Measurements from ENCODE around the gene ASS1. TPM values are rescaled to one million over a fixed set of nuclear protein-coding genes. Genes with fewer than 3 reads are reported as not detected.

Gene ASS1
- polyA plus RNA-seq, 12 donors, result 37.6 to 134 (median 49.1) TPM; not detected in 1

DNA sequence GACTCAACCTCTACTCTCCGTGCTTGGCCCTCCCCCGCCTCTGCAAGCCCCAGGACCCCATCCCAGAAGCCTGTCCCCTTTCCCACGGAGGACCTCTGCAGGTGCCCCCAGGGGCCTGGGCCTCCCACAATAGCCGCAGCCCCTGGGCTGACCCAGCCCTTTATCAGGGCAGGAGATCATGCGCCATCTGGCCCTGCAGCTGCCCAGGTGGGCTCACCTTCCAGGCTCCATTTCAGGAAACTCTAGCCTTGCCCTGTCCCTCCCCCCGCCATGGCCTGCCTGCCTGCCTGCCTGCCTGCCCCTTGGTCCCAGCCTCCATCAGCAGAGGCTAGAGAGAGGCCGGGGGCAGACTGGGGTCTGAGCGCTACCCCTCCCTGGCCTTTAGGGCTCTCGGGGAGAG is 48.7 kb downstream of the ASS1 start:
- no peak for DNase-seq

DNA sequence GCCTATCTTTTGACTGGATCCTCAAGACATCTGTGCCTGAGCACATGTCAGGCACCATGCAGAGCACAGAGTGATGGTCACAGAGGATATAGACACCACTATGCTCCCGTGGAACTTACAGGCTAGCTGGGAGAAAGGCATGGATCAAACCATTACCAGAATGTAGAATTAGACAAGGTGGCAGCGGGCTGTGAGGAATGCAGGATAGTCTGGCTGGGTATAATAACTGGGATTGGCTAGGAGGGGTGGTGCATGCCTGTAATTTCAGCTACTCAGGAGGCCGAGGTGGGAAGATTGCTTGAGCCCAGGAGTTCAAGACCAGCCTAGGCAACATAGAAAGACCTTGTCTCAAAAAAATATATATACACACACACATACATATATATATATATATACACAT is 50.3 kb downstream of the ASS1 start:
- no peak for DNase-seq

DNA sequence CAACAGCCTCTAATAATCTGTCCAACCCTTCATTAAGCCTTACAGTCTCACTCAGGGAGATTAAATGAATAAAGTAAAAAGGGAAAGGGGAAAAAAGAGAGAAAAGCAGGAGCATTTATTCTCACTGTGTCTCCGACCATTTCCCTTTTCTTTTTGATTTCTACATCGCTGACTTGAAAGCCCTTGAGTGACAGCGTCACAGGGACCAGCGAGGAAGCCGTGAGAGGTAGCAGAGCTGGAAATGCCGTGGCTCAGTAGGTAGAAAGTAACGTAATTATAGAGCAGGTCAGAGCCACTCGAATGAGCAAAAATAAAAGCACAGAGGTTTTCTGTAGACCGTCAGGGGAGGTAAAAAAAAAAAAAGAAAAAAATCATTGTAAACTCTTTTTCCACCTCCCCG is 52.4 kb downstream of the ASS1 start:
- no peak for DNase-seq

DNA sequence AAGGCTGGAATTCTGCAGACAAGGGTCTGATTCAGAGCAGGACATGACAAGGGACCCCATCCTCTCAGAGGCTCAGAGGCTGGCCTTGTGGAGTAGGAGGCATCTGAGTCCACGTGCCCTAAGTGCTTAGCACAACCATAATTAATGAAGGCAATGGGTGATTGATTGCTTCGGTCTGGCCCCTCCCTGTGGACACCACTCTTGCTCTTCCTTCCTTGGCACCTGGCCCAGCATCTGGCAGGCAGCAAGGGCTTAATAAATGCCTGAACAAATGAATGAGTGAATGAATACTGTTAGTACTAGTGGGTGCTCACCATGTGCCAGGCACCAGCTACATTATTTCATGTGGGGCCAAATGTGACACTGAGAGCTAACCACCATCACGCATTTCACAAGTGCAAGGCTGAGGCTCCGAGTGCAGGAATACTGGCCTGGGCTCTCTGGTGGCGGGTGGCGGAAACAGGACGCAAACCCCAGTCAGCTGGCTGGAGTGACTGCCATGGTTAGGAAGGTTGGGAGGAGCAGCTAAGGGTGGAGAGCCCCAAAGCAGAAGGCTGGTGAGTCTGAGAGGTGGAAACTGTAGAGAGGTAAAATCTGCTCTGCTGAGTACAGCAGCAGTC is 53.6 kb downstream of the ASS1 start:
- no peak for DNase-seq

DNA sequence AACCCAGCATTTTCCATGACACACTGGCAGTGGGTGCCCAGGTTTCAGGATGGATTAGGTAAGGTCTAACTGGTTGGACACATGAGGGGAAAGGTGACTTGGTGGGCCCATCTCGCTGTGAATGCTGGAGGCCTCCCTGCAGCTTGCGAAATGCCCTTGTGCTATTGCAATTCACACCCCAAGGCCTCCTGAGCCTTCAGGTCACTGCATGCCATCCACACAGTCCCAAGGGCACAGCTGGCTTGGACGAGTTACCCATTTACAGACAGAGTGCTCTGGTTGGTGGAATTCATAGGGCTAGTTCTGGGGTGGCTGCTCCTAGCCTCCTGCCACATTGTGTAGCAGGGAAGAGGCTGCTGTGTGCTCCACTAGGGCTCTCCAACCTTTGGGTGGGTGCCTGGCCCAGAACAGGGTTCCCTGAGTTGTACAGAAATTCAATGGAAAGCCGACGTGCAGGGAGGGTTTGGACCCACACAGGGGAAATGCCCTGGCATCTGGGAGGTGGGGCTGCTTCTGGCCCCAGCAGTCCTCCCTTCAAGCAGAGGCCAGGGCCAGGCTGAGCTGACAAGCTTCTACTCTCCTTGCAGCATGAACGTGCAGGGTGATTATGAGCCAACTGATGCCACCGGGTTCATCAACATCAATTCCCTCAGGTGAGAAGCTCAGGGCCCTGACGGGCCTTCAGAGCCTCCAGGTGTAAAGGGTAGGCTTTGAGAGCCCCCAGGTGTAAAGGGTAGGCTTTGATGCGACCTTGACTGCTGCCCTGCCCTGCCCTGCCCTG is 54.3 kb downstream of the ASS1 start:
- no peak for DNase-seq

DNA sequence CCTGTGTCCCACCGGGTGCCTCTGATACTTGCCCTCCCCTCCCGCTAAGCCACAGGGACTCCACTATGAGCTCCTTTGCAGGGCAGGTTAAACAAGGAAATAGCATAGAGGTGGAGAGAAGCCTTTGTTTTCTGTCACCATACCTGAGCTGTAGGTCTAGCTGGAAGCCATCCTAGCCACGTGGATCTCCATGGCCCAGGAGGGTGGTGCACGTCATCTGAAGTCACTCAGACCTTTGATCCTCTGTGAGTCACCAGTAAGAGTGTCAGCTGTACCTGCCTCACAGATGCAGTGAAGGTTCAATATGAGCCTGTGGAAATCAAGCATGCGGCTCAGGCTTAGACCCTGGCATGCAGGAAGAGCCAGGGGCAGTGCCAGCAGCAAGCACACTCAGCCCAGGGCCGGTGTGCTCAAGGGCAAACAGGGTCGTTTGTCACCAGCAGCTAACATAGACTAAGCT is 55.1 kb downstream of the ASS1 start:
- no peak for DNase-seq

DNA sequence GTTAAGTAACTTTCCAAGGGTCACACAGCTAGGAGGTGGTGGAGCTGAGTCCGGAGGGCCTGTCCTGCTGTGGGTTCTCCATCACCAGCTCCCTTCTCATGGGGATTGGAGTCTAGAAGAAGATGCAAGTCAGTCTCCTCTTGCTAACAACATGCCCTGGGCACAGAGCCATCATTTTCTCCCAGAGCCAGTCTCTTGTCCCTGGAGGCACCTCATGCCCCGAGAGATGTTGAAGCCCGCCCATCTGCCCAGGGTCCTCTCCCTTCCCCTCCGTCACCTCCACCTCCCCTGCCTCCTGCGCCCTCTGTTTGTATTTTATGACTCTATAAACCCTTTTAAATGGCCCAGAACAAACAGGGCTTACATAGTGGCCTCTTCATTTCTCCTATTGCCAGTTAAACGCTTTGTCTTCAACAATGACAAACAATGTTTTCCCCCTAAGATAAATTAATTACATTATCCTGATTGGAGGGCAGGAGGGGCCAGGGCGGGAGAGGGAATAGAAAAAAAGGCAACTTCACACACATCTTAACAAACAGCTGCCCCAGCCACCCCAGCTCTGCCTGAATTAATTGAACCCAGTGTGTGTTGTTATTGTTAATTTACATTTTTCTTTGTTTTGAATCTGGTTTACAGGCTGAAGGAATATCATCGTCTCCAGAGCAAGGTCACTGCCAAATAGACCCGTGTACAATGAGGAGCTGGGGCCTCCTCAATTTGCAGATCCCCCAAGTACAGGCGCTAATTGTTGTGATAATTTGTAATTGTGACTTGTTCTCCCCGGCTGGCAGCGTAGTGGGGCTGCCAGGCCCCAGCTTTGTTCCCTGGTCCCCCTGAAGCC is 55.8 kb downstream of the ASS1 start:
- no peak for DNase-seq

DNA sequence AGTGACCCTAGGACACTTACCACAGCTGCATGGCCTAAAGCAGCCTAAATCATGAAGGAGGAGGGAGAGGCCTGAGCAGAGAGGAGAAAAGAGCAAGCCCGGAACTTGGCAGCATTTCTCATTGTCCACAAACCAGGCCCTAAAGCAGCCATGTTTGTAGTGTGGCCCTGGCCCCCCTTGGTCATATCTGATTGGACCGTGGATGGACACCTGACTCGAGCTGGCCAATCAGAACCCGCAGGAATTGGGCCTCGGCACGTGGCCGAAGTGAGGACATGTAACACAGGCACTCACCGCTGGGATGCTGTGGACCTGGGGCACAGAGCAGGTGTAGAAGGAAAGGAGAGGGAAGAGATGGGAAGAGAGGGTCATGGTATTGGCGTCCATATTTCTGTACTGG is 56.9 kb downstream of the ASS1 start:
- DNase-seq, result no peak

DNA sequence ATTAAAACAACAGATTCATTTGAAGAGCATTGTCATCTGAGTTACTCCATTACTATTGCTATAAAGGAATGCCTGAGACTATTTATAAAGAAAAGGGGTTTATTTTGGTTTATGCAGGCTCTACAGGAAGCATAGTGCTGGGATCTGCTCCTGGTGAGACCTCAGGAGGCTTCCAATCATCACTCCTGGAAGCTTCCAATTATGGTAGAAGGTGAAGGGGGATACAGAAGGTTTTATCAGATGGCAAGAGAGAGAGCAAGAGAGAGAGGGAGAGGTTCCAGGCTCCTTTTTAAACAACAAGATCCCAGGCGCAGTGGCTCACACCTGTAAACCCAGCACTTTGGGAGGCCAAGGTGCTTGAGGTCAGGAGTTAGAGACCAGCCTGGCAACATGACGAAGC is 63.5 kb downstream of the ASS1 start:
- no peak for DNase-seq

DNA sequence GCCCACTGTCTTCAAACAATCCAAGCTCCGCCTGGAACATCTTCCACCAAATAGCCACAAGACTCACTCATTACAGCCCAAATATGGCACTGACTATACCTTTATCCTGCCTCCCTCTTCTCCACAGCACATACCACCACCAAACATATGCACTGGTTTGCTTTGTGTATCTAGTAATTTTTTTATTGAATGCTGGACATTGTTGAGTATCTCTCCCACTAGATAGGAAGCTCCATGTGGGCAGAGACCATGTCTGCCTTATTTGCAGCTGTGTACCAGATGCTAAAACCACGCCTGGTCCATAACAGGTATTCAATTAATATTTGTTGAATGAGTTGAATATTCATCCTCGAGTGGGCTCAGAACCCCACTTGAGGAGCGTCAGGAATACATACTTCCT is 67.4 kb downstream of the ASS1 start:
- no peak for DNase-seq

DNA sequence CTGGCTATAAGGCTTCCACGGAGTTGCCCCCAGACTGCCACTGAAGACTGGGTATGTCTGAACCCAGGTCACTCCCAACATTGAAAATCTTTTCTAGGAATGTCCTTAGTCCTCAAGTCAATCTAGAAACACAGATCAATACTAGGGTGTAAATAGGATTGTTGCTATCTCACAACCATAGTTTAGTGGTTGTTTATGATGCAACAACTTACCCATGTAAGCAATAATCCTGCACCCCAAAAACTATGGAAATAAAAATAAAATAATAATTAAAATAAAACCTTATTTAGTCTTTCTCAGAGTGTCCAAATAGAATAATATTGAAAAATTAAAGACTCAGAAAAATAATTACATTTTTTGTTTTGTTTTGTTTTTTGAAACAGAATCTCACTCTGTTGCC is 68.3 kb downstream of the ASS1 start:
- no peak for DNase-seq

DNA sequence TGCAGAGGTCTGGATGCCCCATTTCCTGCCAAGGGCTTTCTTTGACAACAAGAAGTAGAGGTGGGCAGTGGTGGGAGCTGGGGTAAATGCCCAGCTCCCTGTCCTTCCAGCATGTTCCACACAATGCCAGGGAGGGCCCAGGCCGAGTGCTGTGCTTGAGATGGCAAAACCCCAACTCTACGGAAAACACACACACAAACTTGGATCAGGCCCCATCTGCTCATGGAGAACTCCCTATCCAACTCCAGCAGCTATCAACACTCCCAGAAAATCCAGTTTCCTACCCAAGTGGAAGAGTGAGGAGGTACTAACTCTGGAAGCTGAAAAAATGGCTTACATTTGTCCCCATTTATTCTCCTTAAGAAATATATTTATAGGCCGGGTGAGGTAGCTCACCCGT is 73.5 kb downstream of the ASS1 start:
- no peak for DNase-seq

DNA sequence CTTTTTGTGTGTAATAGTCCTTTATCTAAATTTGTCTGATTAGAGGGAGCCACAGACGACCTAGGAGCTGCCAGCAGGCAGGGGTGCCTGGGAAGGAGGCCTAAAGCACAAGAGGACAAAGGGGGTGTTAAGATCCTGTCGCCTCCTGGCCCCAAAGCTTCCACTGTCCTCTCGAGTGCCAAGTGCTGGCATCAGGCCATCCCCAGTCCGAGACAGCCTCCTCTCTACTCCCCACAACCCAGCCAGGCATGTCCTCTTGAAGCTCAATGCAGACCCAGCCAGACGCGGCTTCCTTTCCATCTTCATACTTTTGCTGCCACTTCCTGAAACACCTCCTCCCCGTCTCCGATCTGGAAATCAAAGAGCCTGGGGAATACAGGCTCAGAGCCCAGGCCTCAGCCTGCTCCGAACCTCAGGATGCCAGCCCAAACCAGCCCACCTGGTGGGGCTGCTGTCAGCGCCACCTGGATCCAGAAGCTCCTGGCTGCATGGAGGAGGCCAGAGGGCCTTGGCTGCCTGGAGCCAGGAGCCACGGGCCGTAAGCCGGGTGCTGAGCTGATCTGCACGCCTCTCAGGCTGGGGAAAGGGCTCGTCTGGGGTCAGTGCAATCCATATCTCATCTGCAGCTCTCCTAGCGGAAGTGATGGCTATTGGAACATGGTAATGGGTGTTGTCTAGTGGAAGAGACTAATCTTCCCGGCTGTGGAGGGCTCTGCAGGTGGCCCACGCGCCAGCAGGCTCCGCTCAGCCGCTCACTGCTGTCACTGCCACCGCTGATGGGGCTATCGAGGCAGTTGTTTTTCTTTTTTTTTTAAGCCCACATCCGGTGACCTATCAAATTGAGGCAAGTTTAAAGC is 74.4 kb downstream of the ASS1 start:
- no peak for DNase-seq

DNA sequence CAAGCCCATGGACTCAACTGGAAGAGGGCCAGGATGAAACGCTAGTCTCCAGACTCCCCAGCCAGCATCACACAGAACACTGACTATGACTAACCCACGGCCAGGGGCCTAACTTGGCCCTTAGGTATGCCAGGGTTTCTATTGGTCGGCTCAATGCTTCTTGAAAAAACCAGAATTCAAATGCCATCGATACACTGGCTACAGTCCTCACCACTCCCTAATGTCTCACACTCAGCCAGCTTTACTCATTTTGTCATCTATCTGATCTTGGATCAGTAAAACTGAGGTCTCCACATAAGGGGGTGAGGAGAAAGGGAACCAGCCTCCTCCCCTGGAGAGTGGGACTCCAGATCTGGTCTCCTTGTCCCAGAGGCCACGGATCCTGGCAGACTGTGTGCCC is 75.2 kb downstream of the ASS1 start:
- DNase-seq, result no peak

DNA sequence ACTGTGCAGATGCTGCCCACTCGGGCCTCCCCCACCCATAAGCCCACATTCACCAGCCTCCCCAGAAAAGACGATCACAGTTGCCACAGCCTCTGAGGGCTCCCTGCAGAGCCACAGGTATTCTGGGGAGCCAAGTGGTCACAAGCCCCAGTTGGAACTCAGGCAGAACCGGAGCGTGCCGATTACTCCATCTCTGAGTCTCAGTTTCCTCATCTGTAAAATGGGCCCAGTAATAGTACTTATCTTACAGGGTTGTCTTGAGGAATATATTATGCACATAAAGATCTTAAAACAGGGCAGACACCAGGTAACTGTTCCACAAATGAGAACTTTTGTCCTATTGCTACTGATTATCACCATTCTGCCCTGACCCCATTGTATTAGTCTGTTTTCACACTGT is 77.0 kb downstream of the ASS1 start:
- no peak for DNase-seq

DNA sequence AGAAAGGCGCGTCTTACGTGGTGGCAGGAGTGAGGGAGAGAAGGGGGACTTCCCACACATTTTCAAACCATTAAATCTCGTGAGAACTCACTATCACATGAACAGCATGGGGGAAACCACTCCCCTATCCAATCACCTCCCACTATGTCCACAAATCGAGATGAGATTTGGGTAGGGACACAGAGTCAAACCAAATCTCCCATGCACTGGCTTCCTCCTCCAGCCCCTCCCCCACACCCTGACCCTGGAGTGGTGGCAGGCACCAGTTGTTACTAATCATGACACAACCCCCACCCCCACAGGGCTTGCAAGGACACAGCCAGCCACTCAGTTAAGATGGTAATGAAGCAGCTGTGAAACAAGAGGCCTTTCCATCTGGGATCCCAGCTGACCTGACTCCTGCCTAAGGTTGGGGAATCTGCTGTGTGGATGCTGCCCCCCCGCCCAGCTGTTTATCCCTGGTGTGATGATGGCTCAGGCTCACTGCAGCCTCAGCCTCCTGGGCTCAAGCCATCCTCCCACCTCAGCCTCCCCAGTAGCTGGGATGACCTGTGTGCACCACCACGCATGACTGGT is 77.6 kb downstream of the ASS1 start:
- DNase-seq, result no peak

DNA sequence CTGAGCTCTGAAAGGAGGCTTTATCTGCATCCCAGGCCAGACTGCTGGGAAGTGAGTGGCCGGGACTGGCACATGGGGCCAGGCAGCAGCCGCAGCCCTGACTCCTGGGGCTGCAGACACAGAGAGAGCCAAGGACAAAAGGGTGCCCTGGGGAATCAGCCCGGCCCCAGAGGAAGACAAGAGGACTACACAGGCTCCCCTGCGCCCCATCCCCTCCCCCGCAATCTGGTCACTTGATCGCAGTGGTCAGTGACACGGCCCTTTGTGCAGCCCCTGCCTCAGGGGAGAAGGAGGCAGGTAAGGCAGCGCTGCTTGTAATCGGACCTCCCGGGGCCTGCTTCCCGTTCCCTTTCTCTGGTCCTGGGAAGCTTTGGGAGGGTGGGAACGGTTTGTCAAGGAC is 79.2 kb downstream of the ASS1 start:
- DNase-seq, result no peak

DNA sequence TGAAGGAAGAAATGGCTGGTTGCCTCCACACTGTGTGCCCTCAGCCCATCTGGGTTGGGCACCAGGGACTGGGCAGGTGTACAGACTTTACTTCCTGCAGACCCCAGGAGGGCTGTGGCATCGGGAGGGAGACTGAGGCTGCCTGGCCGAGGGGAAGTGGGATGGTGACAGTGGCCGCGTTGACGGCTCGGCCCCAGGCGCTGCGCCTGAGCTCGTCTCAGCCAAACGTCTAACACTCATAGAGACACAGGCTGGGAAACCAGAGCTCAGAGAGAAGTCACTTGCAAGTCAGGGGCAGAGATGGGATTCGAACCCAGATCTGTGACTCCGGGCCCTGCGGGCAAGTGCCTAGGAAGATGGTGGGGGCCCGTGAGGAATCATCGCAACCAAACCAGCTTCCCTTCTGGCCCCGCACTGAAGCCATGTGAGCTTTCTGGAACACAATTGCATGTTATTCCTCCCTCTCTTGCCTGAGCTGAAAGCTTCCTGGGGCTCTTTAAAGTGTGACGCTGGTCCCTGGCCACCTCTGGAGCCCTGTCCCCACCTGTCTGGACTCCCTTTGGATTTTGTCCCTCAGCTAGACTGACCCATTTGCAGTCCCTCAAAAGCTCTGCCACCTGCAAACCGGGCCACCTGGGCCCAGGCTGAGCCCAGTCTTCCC is 81.6 kb downstream of the ASS1 start:
- DNase-seq, result no peak

DNA sequence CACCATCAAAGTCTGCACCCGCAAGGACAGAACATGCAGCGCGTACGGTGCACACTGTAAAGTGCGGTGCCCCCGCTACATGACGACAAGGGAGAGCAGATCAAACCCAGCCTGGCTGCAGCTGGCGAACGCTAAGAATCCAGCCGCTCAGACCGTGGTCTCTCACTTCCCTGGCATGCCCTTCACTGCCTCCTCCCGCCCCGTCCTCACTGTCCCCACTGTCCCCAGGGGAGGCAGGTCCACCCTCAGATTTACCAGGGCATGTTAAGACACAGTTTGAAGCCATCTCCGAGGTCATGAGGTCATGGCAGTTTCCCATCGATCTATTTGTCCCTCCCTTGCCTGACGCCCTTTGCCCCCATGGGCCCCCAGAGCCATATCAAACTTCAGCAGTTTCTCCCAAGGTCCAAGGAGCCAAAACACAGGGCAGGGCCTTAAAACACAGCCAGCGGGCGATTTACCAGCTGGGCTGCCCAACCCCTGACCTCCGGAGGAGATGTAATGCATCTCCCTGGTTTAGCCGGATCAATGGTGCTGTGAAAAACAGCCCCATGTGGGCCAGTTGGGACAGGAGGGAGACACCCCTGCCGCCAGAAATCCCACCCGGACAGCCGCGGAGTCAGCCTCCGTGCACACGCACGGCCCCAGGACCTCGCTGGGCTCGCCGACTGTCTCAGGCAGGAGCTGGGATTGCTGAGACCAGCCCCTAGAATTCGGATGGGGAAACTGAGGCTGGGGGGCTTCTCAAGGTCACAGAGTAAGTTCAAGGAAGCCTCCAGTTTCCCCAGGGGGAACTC is 82.3 kb downstream of the ASS1 start:
- no peak for DNase-seq
